Tibial nerve (tissue), 3 donors: ENCODE measurements around the gene NT5DC4.
A peak's percentile ranks its signal among the peaks of the same experiment; 100 is the strongest.

ENCODE experiments used
- CTCF ChIP-seq, 5 experiments: fragments of 200-600 bp in 3 of 5; fragments of 450-650 bp in 2 of 5; sonication (generic) in 3 of 5; IDR thresholded peaks; one replicate each; pipeline ENCODE4 v1.5.1; 2016 to 2019; ENCODE audit warnings: antibody characterized with exemption in 5 of 5, mild to moderate bottlenecking in 3 of 5, moderate library complexity in 2 of 5
- POLR2A ChIP-seq, 2 donors: fragments of 450-650 bp; IDR thresholded peaks; one replicate each; pipeline ENCODE4 v1.6.1; 2017; ENCODE audit warnings: antibody characterized with exemption in 2 of 2, mild to moderate bottlenecking in 2 of 2, moderate library complexity in 2 of 2

- TF ChIP-seq CTCF (IDR thresholded peaks at IDR 0.05) (peak; percentile 68 to 88 (median 79)), POLR2A (IDR thresholded peaks at IDR 0.05) (no peak)
Observed at GRCh38 chr2:112749755-112750559, 29.1 kb downstream of the NT5DC4 start.
